Measurements from ENCODE around the gene KNDC1. TPM values are rescaled to one million over a fixed set of nuclear protein-coding genes. Genes with fewer than 3 reads are reported as not detected.

The KNDC1 gene
- total RNA-seq, 1 experiment from 2014 or later: 15.7 TPM

DNA sequence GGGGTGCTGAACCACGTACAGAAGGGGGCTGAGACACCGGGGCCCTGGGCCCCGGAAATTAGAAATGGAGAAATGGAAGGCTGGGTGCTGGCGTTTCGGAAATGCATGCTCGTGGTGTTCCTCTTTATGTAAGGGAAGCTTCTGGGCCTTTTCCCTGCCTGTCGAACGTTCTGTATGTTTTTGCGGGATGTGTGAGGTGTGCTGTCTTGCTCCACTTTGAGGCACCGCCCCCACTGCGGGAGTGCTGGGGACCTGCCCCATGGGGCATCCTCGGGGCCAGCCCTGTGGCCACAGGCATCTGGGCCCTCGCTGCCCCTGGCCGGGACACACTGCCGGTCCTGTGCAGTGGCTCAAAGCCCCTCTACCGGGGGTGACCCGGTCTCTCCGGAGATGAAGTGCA is 75.9 kb downstream of the KNDC1 start:
- H2BK5ac ChIP-seq (ENCODE audit: insufficient read length, low read length): no peak overlapping the region
- no peak overlapping the region for H4K8ac ChIP-seq (replicated peaks; ENCODE audit: insufficient read length, low read depth, low read length)
- no peaks in the 10 kb centered on the region for H4K20me1 ChIP-seq (ENCODE audit: control insufficient read depth, insufficient read depth, insufficient read length)
- peaks cover 14% of the 10 kb centered on the region for H3K23me2 ChIP-seq (ENCODE audit: insufficient read length, low read depth, low read length, poor library complexity, severe bottlenecking)
- no peak overlapping the region for H2BK15ac ChIP-seq (ENCODE audit: low read depth, low read length)
- H2BK20ac ChIP-seq (ENCODE audit: low read depth, low read length, poor library complexity, severe bottlenecking): no peak overlapping the region
- peaks cover 0 to 14% (median 0%) of the 10 kb centered on the region in 3 experiments; a peak in 3 of 7 replicates for H3K36me3 Mint-ChIP-seq (ENCODE audit: insufficient read depth in 1 of 3, low read depth in 3 of 3)
- H2AK5ac ChIP-seq (ENCODE audit: insufficient read length, low read length): no peak overlapping the region
- no peak overlapping the region for H4K91ac ChIP-seq (ENCODE audit: insufficient read length, low read depth, low read length)
- H3K14ac ChIP-seq (ENCODE audit: insufficient read depth, low read length): no peak overlapping the region; the same call in 1 of the 2 replicates
- no peaks in the 10 kb centered on the region for H3K9me3 ChIP-seq (ENCODE audit: control insufficient read depth, low read depth, low read length)
- TF ChIP-seq, protein P1, sequence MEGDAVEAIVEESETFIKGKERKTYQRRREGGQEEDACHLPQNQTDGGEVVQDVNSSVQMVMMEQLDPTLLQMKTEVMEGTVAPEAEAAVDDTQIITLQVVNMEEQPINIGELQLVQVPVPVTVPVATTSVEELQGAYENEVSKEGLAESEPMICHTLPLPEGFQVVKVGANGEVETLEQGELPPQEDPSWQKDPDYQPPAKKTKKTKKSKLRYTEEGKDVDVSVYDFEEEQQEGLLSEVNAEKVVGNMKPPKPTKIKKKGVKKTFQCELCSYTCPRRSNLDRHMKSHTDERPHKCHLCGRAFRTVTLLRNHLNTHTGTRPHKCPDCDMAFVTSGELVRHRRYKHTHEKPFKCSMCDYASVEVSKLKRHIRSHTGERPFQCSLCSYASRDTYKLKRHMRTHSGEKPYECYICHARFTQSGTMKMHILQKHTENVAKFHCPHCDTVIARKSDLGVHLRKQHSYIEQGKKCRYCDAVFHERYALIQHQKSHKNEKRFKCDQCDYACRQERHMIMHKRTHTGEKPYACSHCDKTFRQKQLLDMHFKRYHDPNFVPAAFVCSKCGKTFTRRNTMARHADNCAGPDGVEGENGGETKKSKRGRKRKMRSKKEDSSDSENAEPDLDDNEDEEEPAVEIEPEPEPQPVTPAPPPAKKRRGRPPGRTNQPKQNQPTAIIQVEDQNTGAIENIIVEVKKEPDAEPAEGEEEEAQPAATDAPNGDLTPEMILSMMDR (conservative IDR thresholded peaks at IDR 0.05): no peak
- H2AFZ ChIP-seq (ENCODE audit: low read length): no peak overlapping the region
- H3K23ac ChIP-seq (ENCODE audit: insufficient read length, low read depth, low read length): no peak overlapping the region
- peaks cover 0 to 4% of the 10 kb centered on the region in 2 experiments; a peak in 2 of 5 replicates for H3K9me3 Mint-ChIP-seq
- peak overlapping the region; percentile 39 to 69; a peak in 4 of 5 replicates for H3K4me3 Mint-ChIP-seq
- peaks cover 14% of the 10 kb centered on the region; the same call in 1 of the 2 replicates for H3K27me3 ChIP-seq (ENCODE audit: insufficient read depth, low read length)
- peak overlapping the region; percentile 27 for H3K4me2 ChIP-seq (ENCODE audit: insufficient read depth, insufficient read length, low read length)
- no peaks in the 10 kb centered on the region; the same call in 1 of the 2 replicates for H3K4me1 ChIP-seq (ENCODE audit: insufficient read depth, low read length)
- no peak overlapping the region for H3K27ac ChIP-seq (ENCODE audit: insufficient read length, low read depth, low read length)
- H2BK120ac ChIP-seq (ENCODE audit: low read depth, low read length, poor library complexity, severe bottlenecking): no peak overlapping the region
- no peak overlapping the region for H3T11ph ChIP-seq (ENCODE audit: low read length)
- H2BK12ac ChIP-seq (ENCODE audit: insufficient read length, low read depth, low read length): no peak overlapping the region
- no peak overlapping the region for H3K27ac Mint-ChIP-seq
- no peak overlapping the region for H3K18ac ChIP-seq (ENCODE audit: insufficient read length, low read depth, low read length)
- peaks cover 74% of the 10 kb centered on the region for H3K27me3 Mint-ChIP-seq (ENCODE audit: low read depth)
- peaks cover 19 to 30% of the 10 kb centered on the region in 2 experiments for H3K4me1 Mint-ChIP-seq
- no peaks in the 10 kb centered on the region for H3K79me1 ChIP-seq (ENCODE audit: insufficient read depth, low read depth, low read length, poor library complexity, severe bottlenecking)
- H3K79me2 ChIP-seq (ENCODE audit: insufficient read depth, low read length): no peaks in the 10 kb centered on the region
- no peak overlapping the region for H4K5ac ChIP-seq (ENCODE audit: insufficient read length, low read depth, low read length)
- no peak overlapping the region for H3K4ac ChIP-seq (ENCODE audit: low read depth, low read length)
- no peak overlapping the region for H3K9ac ChIP-seq (ENCODE audit: extremely low read depth, insufficient read length, low read length)
- no peak for DNase-seq
- H3K56ac ChIP-seq (ENCODE audit: insufficient read length, low read depth, low read length): no peak overlapping the region
- WGBS (ENCODE audit: extremely low coverage, insufficient read length, low lambda C conversion rate): no CpG with 5 or more reads among the region's 18 CpGs

Data from H9 (cell line).